Activated T-cell treated with anti-CD3 and anti-CD28 coated beads, Interleukin-2, amount 50 U/mL, for 72 hours (primary cell): ENCODE results near the gene SLC25A13. TPM values are rescaled to one million over a fixed set of nuclear protein-coding genes. Genes with fewer than 3 reads are reported as not detected.
"Not testable (repeated sequence)": the region's sequence is repeated elsewhere in the genome, so short reads cannot be mapped to it uniquely, and the experiment has no call there.

Source experiments
- ATAC-seq, 2 donors: fragments of 150-1000 bp; cut with Tn5 transposase; replicated peaks in 1 of 2; 2 replicates each; pipeline ENCODE4 v1.10.0; 2021; ENCODE audit warnings: moderate library complexity in 2 of 2, mild to moderate bottlenecking in 1 of 2
- DNase-seq, 2 donors: peaks; one replicate each; pipeline ENCODE4 v3.0.0; 2021 to 2022; ENCODE audit warnings: mixed read lengths in 1 of 2
- H3K27ac Mint-ChIP-seq: one replicate; pipeline ENCODE4 v1.8.0; 2022; ENCODE audit warnings: mild to moderate bottlenecking, moderate library complexity, mixed read lengths
- H3K27me3 Mint-ChIP-seq: one replicate; pipeline ENCODE4 v1.8.0; 2022; ENCODE audit warnings: low read depth, mixed read lengths
- H3K36me3 Mint-ChIP-seq, 2 donors: one replicate each; pipeline ENCODE4 v1.8.0; 2022; ENCODE audit warnings: mixed read lengths in 2 of 2, mild to moderate bottlenecking in 1 of 2; ENCODE audit not compliant: insufficient read depth in 2 of 2
- H3K4me1 Mint-ChIP-seq: one replicate; pipeline ENCODE4 v1.8.0; 2022; ENCODE audit warnings: low read depth, mixed read lengths
- H3K4me3 Mint-ChIP-seq, 2 donors: one replicate each; pipeline ENCODE4 v1.8.0; 2022; ENCODE audit warnings: mild to moderate bottlenecking in 2 of 2, mixed read lengths in 2 of 2, moderate library complexity in 2 of 2
- H3K9me3 Mint-ChIP-seq, 2 donors: one replicate each; pipeline ENCODE4 v1.8.0; 2022; ENCODE audit warnings: mixed read lengths in 2 of 2
- total RNA-seq, 2 donors: library from RNA; stranded (reverse); gene quantifications; one replicate each; pipeline ENCODE4 v1.2.3, GENCODE V29; 2022

The SLC25A13 gene
- total RNA-seq = 1 to 10 TPM; 6.1 to 8.4 TPM

- Mint-ChIP-seq H3K4me3 (peak within 1 kb of the TSS; percentile 94 to 96), H3K9me3 (no peaks in the 10 kb centered on the region), H3K27ac (peak within 1 kb of the TSS; percentile 94), H3K36me3 (no peaks in the 10 kb centered on the region), H3K4me1 (peaks cover 37% of the 10 kb centered on the region), H3K27me3 (peaks cover 5% of the 10 kb centered on the region)
- ATAC-seq (peak; percentile 70 to 77), DNase-seq (peak; percentile 67 to 72)
Observed at GRCh38 chr7:96321658-96322372, at the start of gene SLC25A13. Gene SLC25A13, minus strand, starts transcription at chr7:96322098. Its CDS starts 142 bp downstream, at chr7:96321956.

- H3K36me3 Mint-ChIP-seq, H3K4me1 Mint-ChIP-seq, DNase-seq, H3K27ac Mint-ChIP-seq, H3K27me3 Mint-ChIP-seq, H3K4me3 Mint-ChIP-seq, ATAC-seq, H3K9me3 Mint-ChIP-seq: not testable (repeated sequence)
Observed at GRCh38 chr7:96365916-96366315, 44.0 kb upstream of the SLC25A13 start.

GRCh38 chr7:96361116-96361857 is 39.4 kb upstream of the SLC25A13 start:
- no peak overlapping the region for H3K27ac Mint-ChIP-seq
- no peaks in the 10 kb centered on the region for H3K36me3 Mint-ChIP-seq
- DNase-seq (no peak), ATAC-seq (no peak)
- peaks cover 0 to 1% of the 10 kb centered on the region in 2 donors for H3K9me3 Mint-ChIP-seq
- no peak overlapping the region for H3K4me3 Mint-ChIP-seq
- H3K4me1 Mint-ChIP-seq = no peaks in the 10 kb centered on the region
- peaks cover 5% of the 10 kb centered on the region for H3K27me3 Mint-ChIP-seq

GRCh38 chr7:96359876-96360275 is 38.0 kb upstream of the SLC25A13 start:
- peaks cover 5% of the 10 kb centered on the region for H3K27me3 Mint-ChIP-seq
- no peak overlapping the region for H3K27ac Mint-ChIP-seq
- no peak for DNase-seq
- no peaks in the 10 kb centered on the region for H3K36me3 Mint-ChIP-seq
- no peaks in the 10 kb centered on the region for H3K4me1 Mint-ChIP-seq
- no peak overlapping the region for H3K4me3 Mint-ChIP-seq
- no peak for ATAC-seq
- H3K9me3 Mint-ChIP-seq = peaks cover 0 to 1% of the 10 kb centered on the region in 2 donors

- not testable (repeated sequence) for H3K27me3 Mint-ChIP-seq, ATAC-seq, H3K4me3 Mint-ChIP-seq, DNase-seq, H3K36me3 Mint-ChIP-seq, H3K4me1 Mint-ChIP-seq, H3K27ac Mint-ChIP-seq, H3K9me3 Mint-ChIP-seq
Observed at GRCh38 chr7:96358236-96358971, 36.5 kb upstream of the SLC25A13 start.

GRCh38 chr7:96355990-96356506 is 34.1 kb upstream of the SLC25A13 start:
- H3K27ac Mint-ChIP-seq = no peak overlapping the region
- H3K9me3 Mint-ChIP-seq = no peaks in the 10 kb centered on the region
- H3K4me3 Mint-ChIP-seq = no peak overlapping the region
- DNase-seq (no peak), ATAC-seq (no peak)
- no peaks in the 10 kb centered on the region for H3K27me3 Mint-ChIP-seq
- H3K36me3 Mint-ChIP-seq = no peaks in the 10 kb centered on the region
- H3K4me1 Mint-ChIP-seq = no peaks in the 10 kb centered on the region

GRCh38 chr7:96354881-96355280 is 33.0 kb upstream of the SLC25A13 start:
- Mint-ChIP-seq H3K27ac (no peak overlapping the region), H3K36me3 (no peaks in the 10 kb centered on the region), H3K27me3 (no peaks in the 10 kb centered on the region), H3K4me3 (no peak overlapping the region), H3K4me1 (no peaks in the 10 kb centered on the region), H3K9me3 (no peaks in the 10 kb centered on the region)
- no peak for DNase-seq
- ATAC-seq = no peak

GRCh38 chr7:96349572-96349971 is 27.7 kb upstream of the SLC25A13 start:
- Mint-ChIP-seq H3K4me1 (no peaks in the 10 kb centered on the region), H3K9me3 (no peaks in the 10 kb centered on the region), H3K4me3 (no peak overlapping the region), H3K36me3 (no peaks in the 10 kb centered on the region), H3K27me3 (peaks cover 16% of the 10 kb centered on the region), H3K27ac (no peak overlapping the region)
- DNase-seq (no peak), ATAC-seq (no peak)

- DNase-seq (no peak), ATAC-seq (no peak)
- H3K9me3 Mint-ChIP-seq = no peaks in the 10 kb centered on the region
- H3K4me1 Mint-ChIP-seq = no peaks in the 10 kb centered on the region
- no peak overlapping the region for H3K4me3 Mint-ChIP-seq
- no peak overlapping the region for H3K27ac Mint-ChIP-seq
- H3K36me3 Mint-ChIP-seq = no peaks in the 10 kb centered on the region
- peaks cover 21% of the 10 kb centered on the region for H3K27me3 Mint-ChIP-seq
Observed at GRCh38 chr7:96347471-96347870, 25.6 kb upstream of the SLC25A13 start.

- H3K4me1 Mint-ChIP-seq = no peaks in the 10 kb centered on the region
- DNase-seq (no peak), ATAC-seq (no peak)
- H3K9me3 Mint-ChIP-seq = no peaks in the 10 kb centered on the region
- H3K27ac Mint-ChIP-seq = no peak overlapping the region
- H3K27me3 Mint-ChIP-seq = peaks cover 29% of the 10 kb centered on the region
- H3K4me3 Mint-ChIP-seq = no peak overlapping the region
- no peaks in the 10 kb centered on the region for H3K36me3 Mint-ChIP-seq
Observed at GRCh38 chr7:96346293-96346953, 24.5 kb upstream of the SLC25A13 start.

- ATAC-seq = peak in 1 of 2 donors; percentile 30
- no peaks in the 10 kb centered on the region for H3K36me3 Mint-ChIP-seq
- H3K4me3 Mint-ChIP-seq = no peak overlapping the region
- no peaks in the 10 kb centered on the region for H3K9me3 Mint-ChIP-seq
- peaks cover 45% of the 10 kb centered on the region for H3K27me3 Mint-ChIP-seq
- H3K4me1 Mint-ChIP-seq = no peaks in the 10 kb centered on the region
- no peak overlapping the region for H3K27ac Mint-ChIP-seq
- DNase-seq = no peak
Observed at GRCh38 chr7:96344236-96344635, 22.3 kb upstream of the SLC25A13 start.

GRCh38 chr7:96342049-96342448 is 20.2 kb upstream of the SLC25A13 start:
- H3K27ac Mint-ChIP-seq = no peak overlapping the region
- H3K27me3 Mint-ChIP-seq = peaks cover 46% of the 10 kb centered on the region
- H3K36me3 Mint-ChIP-seq = no peaks in the 10 kb centered on the region
- no peaks in the 10 kb centered on the region for H3K9me3 Mint-ChIP-seq
- ATAC-seq (no peak), DNase-seq (no peak)
- no peak overlapping the region for H3K4me3 Mint-ChIP-seq
- no peaks in the 10 kb centered on the region for H3K4me1 Mint-ChIP-seq
